ENCODE measurements around the gene RREB1.

RREB1 gene

DNA sequence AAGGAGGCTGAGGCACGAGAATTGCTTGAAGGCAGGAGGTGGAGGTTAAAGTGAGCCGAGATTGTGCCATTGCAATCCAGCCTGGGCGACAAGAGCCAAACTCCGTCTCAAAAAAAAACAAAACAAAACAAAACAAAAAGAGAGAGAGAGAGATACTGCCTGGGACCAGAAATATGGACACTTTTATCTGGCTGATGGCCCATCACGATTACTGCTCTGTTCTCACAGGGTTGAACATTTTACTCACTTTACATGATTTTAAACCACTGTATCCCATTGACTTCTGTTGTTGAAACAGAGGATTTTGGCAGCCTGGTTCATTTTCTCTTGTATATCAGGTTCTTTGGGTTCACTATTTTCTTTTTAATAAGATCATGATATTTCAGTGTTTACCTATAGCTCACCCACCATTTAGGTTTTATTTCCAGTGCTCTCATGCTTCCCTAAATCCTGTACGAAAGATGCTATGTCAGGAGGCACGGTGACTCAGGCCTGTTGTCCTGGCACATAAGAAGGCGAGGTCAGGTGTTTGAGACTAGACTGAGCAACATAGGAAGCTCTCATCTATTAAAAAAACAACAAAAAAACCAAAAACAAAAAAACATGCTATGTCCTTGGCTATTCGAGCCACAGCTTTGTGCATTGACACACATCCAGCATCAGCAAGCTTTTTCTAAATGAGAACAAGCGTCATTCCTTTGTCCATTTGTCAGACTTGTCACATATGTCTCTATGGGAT is 34.5 kb upstream of the RREB1 start:
- H3K4me3 ChIP-seq (ENCODE audit: low read depth, low read length): no peak overlapping the region
- TF ChIP-seq, protein P1, sequence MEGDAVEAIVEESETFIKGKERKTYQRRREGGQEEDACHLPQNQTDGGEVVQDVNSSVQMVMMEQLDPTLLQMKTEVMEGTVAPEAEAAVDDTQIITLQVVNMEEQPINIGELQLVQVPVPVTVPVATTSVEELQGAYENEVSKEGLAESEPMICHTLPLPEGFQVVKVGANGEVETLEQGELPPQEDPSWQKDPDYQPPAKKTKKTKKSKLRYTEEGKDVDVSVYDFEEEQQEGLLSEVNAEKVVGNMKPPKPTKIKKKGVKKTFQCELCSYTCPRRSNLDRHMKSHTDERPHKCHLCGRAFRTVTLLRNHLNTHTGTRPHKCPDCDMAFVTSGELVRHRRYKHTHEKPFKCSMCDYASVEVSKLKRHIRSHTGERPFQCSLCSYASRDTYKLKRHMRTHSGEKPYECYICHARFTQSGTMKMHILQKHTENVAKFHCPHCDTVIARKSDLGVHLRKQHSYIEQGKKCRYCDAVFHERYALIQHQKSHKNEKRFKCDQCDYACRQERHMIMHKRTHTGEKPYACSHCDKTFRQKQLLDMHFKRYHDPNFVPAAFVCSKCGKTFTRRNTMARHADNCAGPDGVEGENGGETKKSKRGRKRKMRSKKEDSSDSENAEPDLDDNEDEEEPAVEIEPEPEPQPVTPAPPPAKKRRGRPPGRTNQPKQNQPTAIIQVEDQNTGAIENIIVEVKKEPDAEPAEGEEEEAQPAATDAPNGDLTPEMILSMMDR (IDR thresholded peaks at IDR 0.05; ENCODE audit: borderline replicate concordance, insufficient read depth, low read depth, low read length): no peak

DNA sequence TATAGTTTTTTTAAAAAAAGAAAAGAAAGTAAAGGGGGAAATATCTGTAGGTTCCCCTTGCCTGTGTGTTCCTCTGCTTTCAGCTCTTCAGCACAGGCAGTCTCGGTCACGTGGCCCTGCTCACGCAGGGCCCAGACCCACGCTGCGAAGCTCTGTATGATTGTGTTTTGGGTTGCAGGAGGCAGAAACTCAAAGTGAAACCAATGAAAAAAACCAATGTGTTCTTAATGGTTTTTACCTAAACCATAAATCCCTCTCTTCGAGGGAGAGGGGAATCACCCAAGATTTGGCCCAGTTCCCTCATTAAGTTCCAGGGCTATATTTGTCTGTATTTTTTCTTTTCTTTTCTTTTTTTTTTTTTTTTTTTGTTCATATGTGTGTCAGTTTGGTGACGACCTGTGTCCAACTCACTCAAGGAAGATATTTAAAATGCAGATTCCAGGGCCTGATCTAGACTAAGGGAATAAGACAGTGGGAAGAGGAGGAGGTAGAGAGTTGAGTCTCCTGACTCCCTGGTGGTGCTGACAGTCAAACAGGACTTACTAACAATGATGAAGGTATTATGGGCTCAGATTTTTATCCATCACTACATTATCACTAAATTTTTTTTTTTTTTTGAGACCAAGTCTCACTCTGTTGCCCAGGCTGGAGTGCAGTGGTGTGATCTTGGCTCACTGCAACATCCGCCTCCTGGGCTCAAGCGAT is 33.8 kb upstream of the RREB1 start:
- TF ChIP-seq, protein P1 (IDR thresholded peaks at IDR 0.05; ENCODE audit: borderline replicate concordance, insufficient read depth, low read depth, low read length): no peak
- no peak overlapping the region for H3K4me3 ChIP-seq (ENCODE audit: low read depth, low read length)

DNA sequence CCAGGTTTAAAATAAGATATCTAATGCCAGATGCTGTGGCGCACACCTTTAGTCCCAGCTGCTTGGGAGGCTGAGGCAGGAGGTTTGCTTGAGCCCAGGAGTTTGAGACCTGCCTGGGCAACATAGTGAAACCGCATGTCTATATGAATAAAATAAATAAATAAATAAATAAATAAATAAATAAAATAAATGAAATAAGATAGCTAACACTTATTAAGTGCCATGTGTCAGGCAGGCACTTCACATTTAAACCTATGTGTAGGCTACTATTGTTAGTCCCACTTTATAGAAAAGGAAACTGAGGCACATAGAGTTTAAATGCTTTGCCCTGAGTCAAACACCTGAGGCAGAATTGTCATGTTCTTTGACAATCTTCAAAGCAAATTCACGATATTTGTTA is 32.9 kb upstream of the RREB1 start:
- TF ChIP-seq, protein P1 (IDR thresholded peaks at IDR 0.05; ENCODE audit: borderline replicate concordance, insufficient read depth, low read depth, low read length): no peak
- H3K4me3 ChIP-seq (ENCODE audit: low read depth, low read length): no peak overlapping the region

DNA sequence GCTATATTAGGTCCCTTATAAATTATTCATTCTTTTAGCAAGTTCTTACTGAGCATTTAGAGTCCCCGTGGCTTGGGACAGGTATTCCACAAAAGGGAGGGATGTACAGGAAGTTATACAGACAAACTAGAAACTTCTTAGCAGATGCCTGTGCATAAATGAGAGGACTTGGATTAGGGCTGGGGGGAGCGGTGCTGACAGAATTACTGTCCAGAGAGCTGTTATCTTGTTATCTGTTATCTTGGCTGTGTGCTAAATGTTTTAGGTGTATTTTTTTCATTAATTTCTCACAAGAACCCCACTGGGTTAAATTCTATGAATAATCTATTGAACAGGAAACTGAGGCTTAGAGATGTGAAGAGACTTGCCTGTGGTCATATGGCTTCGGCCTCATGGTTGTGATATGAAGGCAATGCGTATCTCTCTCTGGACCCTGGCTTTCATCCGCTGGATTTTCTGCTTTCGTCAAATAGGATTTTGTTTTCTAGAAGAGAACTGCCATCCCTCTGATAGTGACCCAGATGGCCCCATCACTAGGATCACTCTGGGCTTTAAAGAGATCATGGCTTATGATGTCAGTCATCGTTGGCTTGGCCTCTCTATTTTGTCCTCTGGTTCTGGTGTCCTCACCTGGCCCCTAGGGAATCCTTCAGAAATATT is 32.3 kb upstream of the RREB1 start:
- no peak overlapping the region for H3K4me3 ChIP-seq (ENCODE audit: low read depth, low read length)
- TF ChIP-seq, protein P1 (IDR thresholded peaks at IDR 0.05; ENCODE audit: borderline replicate concordance, insufficient read depth, low read depth, low read length): no peak

DNA sequence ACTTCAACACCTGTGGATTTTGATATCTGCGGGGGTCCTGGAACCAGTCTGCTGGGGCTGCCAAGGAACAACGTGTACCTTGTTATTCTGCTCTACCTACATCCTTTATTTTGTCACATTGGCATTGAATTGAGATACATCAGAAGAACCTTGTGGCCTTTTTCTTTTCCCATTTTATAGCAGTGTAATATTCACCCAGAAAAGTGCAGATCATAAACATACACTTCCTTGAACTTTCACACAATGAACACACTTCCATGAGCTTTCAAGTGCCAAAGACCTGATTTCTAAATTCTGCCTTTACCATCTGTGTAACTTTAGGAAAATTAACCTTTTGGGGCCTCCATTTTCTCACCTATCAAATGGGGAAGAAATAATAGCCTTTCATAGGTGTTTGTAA is 29.9 kb upstream of the RREB1 start:
- TF ChIP-seq, protein P1 (IDR thresholded peaks at IDR 0.05; ENCODE audit: borderline replicate concordance, insufficient read depth, low read depth, low read length): no peak
- H3K4me3 ChIP-seq (ENCODE audit: low read depth, low read length): no peak overlapping the region

DNA sequence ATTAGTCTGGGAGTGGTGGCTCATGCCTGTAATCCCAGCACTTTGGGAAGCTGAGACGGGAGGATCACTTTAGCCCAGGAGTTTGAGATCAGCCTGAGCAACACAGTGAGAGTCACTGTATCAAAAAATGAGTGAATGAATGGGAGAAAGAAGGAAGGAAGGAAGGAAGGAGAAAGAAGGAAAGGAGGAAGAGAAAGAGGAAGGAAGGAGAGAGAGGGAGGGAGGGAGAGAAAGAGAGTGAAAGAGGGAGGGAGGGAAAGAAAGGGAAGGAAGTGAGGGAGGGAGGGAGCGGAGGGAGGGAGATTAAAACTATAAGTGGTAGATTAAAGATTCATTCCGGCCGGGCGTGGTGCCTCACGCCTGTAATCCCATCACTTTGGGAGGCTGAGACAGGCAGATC is 28.9 kb upstream of the RREB1 start:
- H3K4me3 ChIP-seq (ENCODE audit: low read depth, low read length): no peak overlapping the region
- TF ChIP-seq, protein P1 (IDR thresholded peaks at IDR 0.05; ENCODE audit: borderline replicate concordance, insufficient read depth, low read depth, low read length): no peak
